Bronchial epithelial cell (primary cell): ENCODE data around the gene ZNF521. TPM values are rescaled to one million over a fixed set of nuclear protein-coding genes. Genes with fewer than 3 reads are reported as not detected.

ENCODE experiments used
- DNase-seq: peaks from one replicate; pipeline ENCODE4 v3.0.0-alpha.2; 2010; ENCODE audit warnings: low read depth
- FAIRE-seq: peaks from 2 replicates; lab custom pipeline; 2011; peaks lifted over from hg19 to GRCh38; lab: Jason Lieb, UNC
- H3K27me3 ChIP-seq: 2 replicates; pipeline ENCODE4 v1.5.1; 2011; ENCODE audit warnings: low read length; ENCODE audit not compliant: control insufficient read depth, insufficient read depth
- H3K36me3 ChIP-seq: 2 replicates; pipeline ENCODE4 v1.5.1; 2011; ENCODE audit warnings: low read length; ENCODE audit not compliant: control insufficient read depth, insufficient read depth
- H3K4me3 ChIP-seq: 2 replicates; pipeline ENCODE4 v1.5.1; 2011; ENCODE audit warnings: mild to moderate bottlenecking, low read depth, low read length, control low read depth
- total RNA-seq: library from RNA; depleted of rRNA; stranded (reverse); fragments of >200 nt; gene quantifications from 2 replicates; pipeline ENCODE4 v1.2.1, GENCODE V29; 2014
- TF ChIP-seq, protein P1 (sequence below): IDR thresholded peaks from 2 replicates; pipeline ENCODE4 v1.5.1; 2011; ENCODE audit warnings: mild to moderate bottlenecking, moderate library complexity, low read length, control low read depth, inconsistent platforms; ENCODE audit not compliant: insufficient read depth, severe bottlenecking

The ZNF521 gene
- total RNA-seq, 1 donor from 2014 or later: 0.53 TPM

DNA sequence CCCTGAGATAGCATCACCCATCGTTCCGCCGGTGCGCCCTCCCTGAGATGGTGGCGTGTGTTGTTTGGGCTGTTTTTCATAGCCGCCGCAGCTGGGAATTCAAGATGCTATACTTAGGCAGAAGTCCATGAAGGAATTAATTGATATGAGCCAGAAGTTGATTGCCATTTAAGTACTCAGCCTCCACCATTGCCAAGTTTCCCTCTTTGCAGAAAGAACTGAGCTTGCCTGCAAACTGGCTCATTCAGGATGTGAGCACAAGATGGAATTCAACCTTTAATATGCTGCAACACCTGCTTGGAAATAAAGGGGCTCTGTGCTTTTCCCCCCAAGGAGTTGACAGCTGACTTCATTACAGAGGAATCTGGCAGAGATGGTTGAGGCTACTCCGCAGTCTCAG, 295.5 kb downstream of the ZNF521 start:
- FAIRE-seq (no peak), DNase-seq (no peak)
- TF ChIP-seq, protein P1, sequence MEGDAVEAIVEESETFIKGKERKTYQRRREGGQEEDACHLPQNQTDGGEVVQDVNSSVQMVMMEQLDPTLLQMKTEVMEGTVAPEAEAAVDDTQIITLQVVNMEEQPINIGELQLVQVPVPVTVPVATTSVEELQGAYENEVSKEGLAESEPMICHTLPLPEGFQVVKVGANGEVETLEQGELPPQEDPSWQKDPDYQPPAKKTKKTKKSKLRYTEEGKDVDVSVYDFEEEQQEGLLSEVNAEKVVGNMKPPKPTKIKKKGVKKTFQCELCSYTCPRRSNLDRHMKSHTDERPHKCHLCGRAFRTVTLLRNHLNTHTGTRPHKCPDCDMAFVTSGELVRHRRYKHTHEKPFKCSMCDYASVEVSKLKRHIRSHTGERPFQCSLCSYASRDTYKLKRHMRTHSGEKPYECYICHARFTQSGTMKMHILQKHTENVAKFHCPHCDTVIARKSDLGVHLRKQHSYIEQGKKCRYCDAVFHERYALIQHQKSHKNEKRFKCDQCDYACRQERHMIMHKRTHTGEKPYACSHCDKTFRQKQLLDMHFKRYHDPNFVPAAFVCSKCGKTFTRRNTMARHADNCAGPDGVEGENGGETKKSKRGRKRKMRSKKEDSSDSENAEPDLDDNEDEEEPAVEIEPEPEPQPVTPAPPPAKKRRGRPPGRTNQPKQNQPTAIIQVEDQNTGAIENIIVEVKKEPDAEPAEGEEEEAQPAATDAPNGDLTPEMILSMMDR: no peak
- Histone ChIP-seq H3K4me3 (no peak overlapping the region), H3K36me3 (no peaks in the 10 kb centered on the region), H3K27me3 (no peaks in the 10 kb centered on the region)

DNA sequence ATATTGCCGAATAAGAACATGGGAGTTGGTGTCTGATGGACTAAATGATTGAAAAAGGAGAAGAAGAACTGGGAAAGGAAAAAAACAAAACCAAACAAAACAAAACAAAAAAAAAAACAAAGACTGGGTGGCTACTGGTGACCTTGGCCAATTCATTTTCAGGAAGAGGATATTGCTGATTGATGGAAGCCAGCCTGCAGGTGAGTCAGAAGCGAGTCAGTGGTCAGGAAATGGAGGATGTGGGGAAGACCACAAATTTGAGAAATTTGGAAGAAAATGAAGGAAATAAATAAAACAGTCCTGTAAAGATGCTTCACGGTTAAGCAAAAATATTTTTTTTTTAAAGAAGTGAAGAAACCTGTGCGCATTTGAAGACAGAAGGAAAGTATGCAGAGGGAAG, 296.9 kb downstream of the ZNF521 start:
- peak; percentile 35 for DNase-seq
- H3K4me3 ChIP-seq: no peak overlapping the region
- no peaks in the 10 kb centered on the region for H3K36me3 ChIP-seq
- FAIRE-seq: no peak
- H3K27me3 ChIP-seq: no peaks in the 10 kb centered on the region
- TF ChIP-seq, protein P1: no peak

DNA sequence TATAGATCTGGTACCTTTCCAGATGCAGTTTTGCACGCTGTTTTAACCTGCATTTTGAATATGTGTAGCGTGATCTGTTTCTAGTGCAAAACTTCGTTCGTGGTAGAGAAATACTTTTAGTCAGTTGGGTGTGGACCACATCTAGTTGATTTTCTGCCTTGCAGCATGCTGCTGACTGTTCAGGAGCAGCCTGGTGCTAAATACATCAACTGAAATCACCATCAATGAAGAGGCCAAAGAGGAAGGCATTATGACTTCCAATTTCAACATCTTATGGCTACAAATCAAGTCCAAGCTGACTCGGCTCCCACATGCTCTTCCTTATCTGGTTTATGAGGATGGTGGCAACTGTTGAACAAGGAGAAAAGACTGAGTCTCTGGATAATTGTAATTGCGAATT, 298.5 kb downstream of the ZNF521 start:
- TF ChIP-seq, protein P1: no peak
- no peak for FAIRE-seq
- no peaks in the 10 kb centered on the region for H3K36me3 ChIP-seq

DNA sequence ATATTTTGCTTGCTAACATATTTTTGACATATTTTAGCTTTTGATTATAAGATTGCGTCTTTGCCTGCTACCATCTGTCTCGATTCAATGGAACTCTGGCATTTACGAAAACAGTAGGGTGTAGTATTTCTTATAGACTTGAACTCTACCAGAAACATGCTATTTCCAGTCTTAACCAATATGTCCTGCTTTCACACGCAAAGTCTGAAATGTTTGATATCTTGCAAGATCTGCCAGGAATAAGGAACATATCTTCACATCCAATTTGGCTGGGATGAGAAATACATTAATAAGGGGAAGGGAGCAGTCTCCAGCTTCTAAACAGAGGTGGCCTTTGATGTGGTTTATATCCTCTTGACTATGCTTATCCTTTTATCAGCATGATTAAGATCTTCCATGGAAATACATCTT, 299.4 kb downstream of the ZNF521 start:
- DNase-seq: no peak
- TF ChIP-seq, protein P1: no peak
- Histone ChIP-seq H3K4me3 (no peak overlapping the region), H3K36me3 (no peaks in the 10 kb centered on the region), H3K27me3 (no peaks in the 10 kb centered on the region)
- FAIRE-seq: no peak

More for the DNA sequence above, 298.5 kb downstream of the ZNF521 start:
- DNase-seq: no peak
- H3K4me3 ChIP-seq: no peak overlapping the region
- H3K27me3 ChIP-seq: no peaks in the 10 kb centered on the region

DNA sequence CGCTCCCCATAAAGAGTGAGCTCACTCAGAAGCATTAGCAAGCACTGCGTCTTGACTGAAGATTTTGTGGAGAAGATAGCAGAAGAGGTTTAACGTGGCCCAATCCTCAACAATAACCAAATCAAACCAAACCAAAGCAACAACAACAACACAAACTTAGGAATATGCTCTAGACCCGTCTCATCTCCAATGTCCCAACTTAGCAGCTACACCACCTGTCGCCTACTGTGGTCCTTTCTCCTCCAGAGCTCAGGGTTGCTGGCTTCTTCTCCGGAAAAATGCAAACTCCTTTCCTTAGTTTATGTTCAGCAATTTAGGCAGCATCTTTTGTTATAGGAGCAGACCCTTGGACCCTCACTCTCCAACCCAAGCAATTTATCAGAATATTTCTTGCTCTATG, 301.4 kb downstream of the ZNF521 start:
- FAIRE-seq (no peak), DNase-seq (no peak)
- Histone ChIP-seq H3K4me3 (no peak overlapping the region), H3K27me3 (no peaks in the 10 kb centered on the region), H3K36me3 (no peaks in the 10 kb centered on the region)
- TF ChIP-seq, protein P1: no peak

DNA sequence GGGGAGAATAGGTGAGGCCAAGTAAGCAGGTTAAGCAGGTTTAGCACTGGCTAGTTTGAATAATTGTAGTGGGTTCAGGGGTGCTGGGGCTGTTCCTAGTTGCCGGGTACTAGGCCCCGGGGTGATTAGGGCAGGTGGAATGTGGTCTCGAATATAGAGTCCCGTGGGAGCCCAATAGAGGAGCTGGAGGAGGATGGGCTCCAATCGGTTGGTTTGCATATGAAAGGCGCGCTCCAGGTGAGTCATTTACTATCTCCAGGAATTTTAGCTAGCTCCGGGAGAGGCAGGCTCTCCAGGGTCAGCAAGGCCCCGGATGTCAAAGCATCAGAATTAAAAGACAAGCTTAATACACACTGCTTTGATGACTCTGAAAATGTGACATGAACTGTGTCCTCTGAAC, 304.0 kb downstream of the ZNF521 start:
- no peak overlapping the region for H3K4me3 ChIP-seq
- no peak for DNase-seq
- FAIRE-seq: no peak
- H3K36me3 ChIP-seq: no peaks in the 10 kb centered on the region
- TF ChIP-seq, protein P1: no peak
- H3K27me3 ChIP-seq: no peaks in the 10 kb centered on the region
